Retinal pigment epithelial cell (primary cell): ENCODE data around the gene ARID3C.

Source experiments
- DNase-seq: peaks from one replicate; pipeline ENCODE4 v3.0.0-alpha.2; 2010; ENCODE audit warnings: low read depth
- H3K4me3 ChIP-seq: 2 replicates; pipeline ENCODE4 v1.5.1; 2011; ENCODE audit warnings: mild to moderate bottlenecking, low read length, control low read depth, moderate library complexity
- TF ChIP-seq, protein P1 (sequence below): conservative IDR thresholded peaks from 2 replicates; pipeline ENCODE4 v1.5.1; 2011; ENCODE audit warnings: low read depth, low read length, control low read depth, inconsistent platforms

ARID3C gene

GRCh38 chr9:34574571-34574970 is 54.3 kb downstream of the ARID3C start:
- H3K4me3 ChIP-seq: no peak overlapping the region
- DNase-seq: no peak
- TF ChIP-seq, protein P1, sequence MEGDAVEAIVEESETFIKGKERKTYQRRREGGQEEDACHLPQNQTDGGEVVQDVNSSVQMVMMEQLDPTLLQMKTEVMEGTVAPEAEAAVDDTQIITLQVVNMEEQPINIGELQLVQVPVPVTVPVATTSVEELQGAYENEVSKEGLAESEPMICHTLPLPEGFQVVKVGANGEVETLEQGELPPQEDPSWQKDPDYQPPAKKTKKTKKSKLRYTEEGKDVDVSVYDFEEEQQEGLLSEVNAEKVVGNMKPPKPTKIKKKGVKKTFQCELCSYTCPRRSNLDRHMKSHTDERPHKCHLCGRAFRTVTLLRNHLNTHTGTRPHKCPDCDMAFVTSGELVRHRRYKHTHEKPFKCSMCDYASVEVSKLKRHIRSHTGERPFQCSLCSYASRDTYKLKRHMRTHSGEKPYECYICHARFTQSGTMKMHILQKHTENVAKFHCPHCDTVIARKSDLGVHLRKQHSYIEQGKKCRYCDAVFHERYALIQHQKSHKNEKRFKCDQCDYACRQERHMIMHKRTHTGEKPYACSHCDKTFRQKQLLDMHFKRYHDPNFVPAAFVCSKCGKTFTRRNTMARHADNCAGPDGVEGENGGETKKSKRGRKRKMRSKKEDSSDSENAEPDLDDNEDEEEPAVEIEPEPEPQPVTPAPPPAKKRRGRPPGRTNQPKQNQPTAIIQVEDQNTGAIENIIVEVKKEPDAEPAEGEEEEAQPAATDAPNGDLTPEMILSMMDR: no peak

- no peak for DNase-seq
- TF ChIP-seq, protein P1: no peak
- no peak overlapping the region for H3K4me3 ChIP-seq
Observed at GRCh38 chr9:34573599-34574325, 55.1 kb downstream of the ARID3C start.

GRCh38 chr9:34572628-34573027 is 56.2 kb downstream of the ARID3C start:
- no peak for DNase-seq
- TF ChIP-seq, protein P1: no peak

GRCh38 chr9:34572092-34572491 is 56.8 kb downstream of the ARID3C start:
- no peak overlapping the region for H3K4me3 ChIP-seq
- TF ChIP-seq, protein P1: no peak
- no peak for DNase-seq

More at GRCh38 chr9:34572628-34573027, 56.2 kb downstream of the ARID3C start:
- no peak overlapping the region for H3K4me3 ChIP-seq

GRCh38 chr9:34571481-34571810 is 57.4 kb downstream of the ARID3C start:
- no peak for DNase-seq
- H3K4me3 ChIP-seq: no peak overlapping the region

More at GRCh38 chr9:34571481-34571810, 57.4 kb downstream of the ARID3C start:
- TF ChIP-seq, protein P1: no peak
